ENCODE data around the gene ARHGEF28.

The ARHGEF28 gene

DNA sequence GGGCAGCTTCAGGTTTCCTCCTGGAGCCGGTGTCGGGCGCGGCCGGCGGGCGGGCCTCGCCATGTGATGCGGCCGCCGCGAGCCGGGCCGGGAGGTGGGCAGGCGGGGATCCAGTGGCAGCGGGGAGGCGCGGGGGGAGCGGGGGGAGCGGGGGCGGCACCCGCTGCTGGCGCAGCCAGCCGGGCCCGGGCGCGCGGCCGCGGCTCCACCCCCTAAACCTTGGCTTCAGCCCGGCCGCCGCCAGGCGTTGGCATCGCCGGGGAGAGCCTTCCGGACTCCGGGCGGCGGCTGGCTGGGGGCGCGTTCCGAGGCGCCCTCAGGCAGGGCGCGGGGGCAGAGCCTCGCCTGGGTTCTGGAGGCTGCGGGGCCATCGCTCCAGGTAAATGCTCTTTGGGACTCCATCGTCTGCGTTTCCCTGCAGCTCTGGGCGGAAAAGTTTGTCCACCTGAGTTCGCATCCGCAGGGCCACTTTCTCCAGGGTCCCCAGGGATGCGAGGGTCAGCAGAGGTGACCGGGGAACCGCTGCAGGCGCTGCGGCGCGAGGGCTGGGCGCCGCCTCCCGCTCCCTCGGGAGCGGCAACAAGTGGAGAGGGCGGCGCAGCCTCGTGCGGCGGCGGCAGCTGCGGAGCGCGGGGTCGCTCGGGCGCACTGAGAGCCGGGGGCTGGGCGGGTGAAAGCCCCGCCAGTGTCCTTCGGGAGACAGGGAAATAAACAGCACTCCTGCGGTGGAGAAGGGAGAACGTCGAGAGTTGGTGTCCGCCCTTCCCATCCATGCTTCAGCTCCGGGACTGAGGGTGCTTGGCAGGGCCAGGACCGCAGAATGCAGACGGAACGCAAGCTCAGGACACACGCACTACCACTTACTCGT lies at the start of gene ARHGEF28:
Gene ARHGEF28 (plus strand): TSS at position 253 of the 868 bp plus-strand sequence. CDS start 58,656 bp downstream, outside the sequence.
- peak; percentile 27 for DNase-seq

DNA sequence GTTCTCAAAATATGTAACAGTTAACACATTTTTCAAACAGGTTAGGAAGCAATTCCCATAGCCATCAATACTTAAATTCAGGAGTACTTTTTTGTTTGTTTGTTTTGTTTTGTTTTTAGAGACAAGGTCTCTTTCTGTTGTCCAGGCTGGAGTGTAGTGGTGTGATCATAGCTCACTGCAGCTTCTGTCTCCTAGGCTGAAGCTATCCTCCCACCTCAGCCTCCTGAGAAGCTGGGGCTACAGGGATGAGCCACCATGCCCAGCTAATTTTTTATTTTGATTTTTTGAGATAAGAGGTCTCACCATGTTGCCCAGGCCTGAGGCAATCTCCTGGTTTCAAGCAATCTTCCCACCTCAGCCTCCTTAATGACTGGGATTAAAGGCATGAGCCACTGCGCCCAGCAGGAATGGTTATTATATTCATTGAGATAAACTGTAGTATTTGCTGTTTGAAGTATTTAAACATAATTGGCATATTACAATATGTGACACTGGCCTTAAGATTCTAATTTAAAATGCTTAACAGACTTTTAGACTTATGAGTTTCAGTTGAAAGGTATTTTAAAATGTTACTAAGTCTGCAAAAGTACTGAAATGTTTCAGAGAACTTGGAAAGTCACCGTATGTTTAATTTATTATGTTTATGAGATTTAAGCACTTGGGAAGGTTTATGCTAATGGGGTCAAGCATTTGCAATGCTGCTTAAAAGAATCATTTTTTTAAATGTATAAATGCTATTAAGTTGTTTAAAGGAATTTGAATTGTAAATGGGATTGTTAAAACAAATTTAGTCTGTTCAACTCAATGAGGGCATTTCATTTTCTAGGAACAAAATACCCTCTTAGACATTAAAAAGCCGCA lies 43.5 kb upstream of the ARHGEF28 start:
- DNase-seq: no peak

DNA sequence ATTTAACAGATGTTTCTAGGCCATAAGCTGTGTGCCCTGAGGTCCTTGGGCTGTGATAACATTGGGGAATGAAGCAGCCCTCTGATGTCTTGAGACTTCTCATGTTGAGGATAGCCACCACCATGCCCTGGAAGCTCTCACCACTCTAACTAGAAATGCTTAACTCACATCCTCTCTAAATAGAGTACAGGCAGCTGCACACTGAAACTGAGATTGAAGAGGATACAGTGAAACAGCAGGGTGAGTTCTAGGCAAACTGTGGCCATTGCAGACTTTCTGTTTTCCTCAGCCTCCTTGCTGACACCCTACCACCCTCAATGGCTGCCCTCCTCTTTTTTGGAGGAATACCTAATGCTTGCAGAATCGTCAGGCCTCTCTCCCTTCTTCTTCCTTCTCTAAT lies 38.1 kb upstream of the ARHGEF28 start:
- no peak for DNase-seq

- peak; percentile 76 for DNase-seq
These were observed 34.8 kb upstream of the ARHGEF28 start for GRCh38 chr5:73591102-73591695.

- DNase-seq: no peak
These were observed 34.1 kb upstream of the ARHGEF28 start for GRCh38 chr5:73591698-73592501.

DNA sequence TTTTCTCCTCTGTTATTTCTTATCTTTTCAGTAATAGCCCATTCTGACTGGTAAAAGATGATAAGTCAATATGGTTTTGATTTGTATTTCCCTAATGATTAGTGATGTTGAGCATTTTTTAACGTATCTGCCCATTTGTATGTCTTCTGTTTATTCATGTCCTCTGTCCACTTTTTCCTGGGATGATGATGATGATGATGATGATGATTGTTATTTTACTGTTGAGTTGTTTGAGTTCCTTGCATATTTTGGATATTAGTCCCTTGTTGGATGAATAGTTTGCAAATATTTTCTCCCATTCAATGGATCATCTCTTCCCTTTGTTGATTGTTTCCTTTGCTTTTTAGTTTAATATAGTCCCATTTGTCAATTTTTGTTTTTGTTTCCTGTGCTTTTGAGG lies 33.4 kb upstream of the ARHGEF28 start:
- DNase-seq: no peak

DNA sequence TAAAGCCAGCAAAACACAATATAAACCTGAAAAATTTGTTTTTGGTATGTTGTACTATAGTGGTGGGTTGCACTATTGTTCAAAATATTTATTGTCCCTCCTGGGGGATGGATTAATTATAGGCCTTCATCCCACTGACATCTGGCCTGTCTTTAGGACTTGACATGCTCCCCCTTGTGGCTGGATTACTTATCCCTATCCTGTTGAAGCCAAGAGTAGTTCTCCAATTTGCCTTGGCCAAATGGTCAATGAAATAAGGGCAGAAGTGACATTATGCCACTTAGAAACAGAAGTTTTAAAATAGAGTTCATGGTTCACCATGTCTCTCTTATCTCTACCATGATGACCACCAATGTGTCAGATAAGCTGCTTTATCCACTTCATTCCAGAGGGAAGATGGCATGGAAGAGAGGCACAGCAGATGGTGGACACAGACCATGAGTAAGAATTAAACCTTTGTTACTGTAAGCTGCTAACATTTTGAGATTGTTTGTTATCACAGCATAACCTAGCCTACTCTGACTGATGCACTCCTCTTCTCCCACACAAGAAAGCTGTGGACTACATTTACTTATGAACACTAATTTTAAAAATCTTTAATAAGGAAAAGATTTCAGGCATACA lies 29.2 kb upstream of the ARHGEF28 start:
- DNase-seq: no peak

DNA sequence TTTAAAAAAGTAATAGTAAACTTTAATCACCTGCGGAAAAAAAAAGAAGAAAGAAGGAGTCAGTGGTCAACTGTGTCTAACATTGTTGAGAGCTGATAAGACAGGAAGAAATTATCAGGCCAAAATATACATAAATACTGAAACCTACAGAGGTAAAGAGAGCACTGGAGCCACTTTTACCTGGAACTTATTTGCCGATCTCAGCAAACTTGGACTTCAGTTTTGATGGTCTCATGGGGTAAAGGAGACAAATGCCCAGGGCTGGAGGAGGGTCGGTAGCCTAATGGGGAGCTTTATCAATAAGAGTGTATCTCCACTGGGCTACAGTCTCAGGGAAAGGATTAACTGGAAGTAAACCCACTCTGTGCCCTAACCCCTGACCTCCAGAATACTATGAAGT lies 26.6 kb upstream of the ARHGEF28 start:
- no peak for DNase-seq

- DNase-seq: no peak
These were observed 22.0 kb upstream of the ARHGEF28 start for GRCh38 chr5:73603998-73604397.

GRCh38 chr5:73605223-73606087 lies 20.5 kb upstream of the ARHGEF28 start:
- DNase-seq: no peak

DNA sequence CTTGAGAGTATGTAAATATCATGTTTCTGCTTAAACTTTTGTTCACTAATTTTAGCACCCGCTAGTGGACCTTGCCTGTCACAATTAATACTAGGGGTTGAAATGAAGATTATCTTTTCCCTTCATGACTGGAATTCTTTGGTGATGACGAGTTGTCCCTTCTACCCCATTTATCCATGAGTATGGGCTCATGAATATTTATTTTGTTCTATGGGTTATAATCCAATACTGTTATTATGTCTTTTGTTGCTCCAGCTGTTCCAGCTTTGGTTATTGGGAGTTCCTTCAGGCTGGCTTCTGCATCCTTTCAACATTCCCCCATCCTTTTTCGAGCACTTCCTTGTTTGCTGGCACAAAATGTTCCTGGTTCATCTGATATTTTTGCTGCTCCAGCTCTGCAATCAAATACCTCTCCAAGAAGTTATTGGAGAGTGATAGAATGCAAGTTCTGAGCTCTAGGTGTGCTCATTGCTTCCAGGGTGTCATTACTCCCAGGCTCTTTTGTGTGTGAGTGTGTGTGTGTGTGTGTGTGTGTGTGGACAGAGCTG lies 19.7 kb upstream of the ARHGEF28 start:
- DNase-seq: no peak

GRCh38 chr5:73607228-73607627 lies 18.8 kb upstream of the ARHGEF28 start:
- DNase-seq: no peak

DNA sequence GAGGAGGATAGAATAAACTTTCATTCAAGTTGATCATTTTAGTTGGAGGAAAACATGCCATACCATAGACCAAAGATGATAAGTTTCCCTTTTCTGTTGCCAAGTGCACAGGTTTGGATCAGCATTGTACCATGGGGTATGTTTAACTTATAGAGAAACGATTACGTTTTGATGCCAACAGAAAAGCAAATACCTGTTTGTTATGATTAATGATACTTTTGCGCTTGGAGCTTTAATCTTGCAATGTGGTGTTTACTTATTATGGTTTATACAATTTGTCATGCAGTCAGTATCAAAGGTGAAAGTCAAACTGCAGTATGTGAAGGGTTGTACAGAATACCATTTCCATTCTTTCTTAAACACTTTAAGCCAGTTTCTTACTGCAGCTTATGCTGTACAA lies 13.2 kb upstream of the ARHGEF28 start:
- no peak for DNase-seq

DNA sequence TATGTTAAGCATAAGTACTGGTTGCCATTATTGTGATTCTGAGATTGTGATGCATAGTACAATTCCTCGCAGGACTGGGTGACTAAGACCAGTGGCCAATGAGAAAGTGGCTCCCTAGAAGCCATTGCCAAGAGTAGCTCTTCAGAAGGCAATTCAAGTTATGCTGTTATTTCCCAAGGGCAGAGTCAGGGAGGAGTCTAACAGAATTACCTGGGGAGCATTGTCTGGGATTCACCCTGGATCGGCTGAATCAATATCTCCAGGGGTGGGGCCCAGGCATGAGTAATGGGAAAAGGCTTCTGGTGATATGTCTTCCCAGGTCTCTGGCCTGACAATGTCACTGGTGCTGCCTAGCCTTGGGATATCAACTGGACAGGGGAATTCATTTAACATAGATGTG lies 10.9 kb upstream of the ARHGEF28 start:
- DNase-seq: no peak

DNA sequence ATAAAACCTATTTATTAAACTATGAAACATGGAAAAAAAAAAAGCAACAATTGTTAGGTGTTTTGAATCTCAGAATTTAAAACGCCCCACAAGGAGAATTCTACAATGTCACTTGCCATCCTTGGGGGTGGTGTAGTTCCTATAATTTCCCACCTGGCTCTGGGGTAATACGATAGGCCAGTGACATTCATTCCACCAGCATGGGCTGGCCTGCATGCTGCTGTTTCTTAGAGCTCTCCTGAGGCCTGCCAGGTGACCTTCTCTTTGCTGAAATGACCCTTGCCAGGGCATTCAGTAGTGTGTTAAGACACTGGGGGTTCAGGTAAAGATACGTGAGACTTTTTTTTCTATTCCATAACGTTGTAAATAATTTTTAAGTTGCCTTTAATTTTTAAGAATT lies 10.0 kb upstream of the ARHGEF28 start:
- DNase-seq: no peak

GRCh38 chr5:73617510-73618279 lies 8.3 kb upstream of the ARHGEF28 start:
- DNase-seq: no peak

GRCh38 chr5:73619606-73620333 lies 6.2 kb upstream of the ARHGEF28 start:
- peak; percentile 42 for DNase-seq

DNA sequence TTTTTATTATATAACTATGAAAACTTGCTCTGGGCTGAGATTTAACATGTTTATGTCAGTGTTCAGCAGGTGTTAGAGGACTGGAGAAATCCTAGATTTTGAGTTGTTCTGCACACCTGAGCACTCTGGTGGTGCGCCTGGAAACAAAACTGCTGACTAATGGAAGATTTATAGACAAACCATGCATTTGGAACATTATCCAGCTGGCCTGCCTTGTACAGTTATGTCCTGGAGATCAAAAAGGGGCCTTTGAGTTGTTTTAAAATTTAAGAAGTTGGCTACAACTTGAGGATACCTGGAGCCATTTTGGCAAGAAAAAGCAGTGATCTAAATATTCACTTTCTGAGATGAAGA lies 5.7 kb upstream of the ARHGEF28 start:
- no peak for DNase-seq

GRCh38 chr5:73623060-73623459 lies 2.9 kb upstream of the ARHGEF28 start:
- no peak for DNase-seq
